ENCODE measurements around the gene FLVCR1.
"Not testable (repeated sequence)": the region's sequence is repeated elsewhere in the genome, so short reads cannot be mapped to it uniquely, and the experiment has no call there.

The FLVCR1 gene

DNA sequence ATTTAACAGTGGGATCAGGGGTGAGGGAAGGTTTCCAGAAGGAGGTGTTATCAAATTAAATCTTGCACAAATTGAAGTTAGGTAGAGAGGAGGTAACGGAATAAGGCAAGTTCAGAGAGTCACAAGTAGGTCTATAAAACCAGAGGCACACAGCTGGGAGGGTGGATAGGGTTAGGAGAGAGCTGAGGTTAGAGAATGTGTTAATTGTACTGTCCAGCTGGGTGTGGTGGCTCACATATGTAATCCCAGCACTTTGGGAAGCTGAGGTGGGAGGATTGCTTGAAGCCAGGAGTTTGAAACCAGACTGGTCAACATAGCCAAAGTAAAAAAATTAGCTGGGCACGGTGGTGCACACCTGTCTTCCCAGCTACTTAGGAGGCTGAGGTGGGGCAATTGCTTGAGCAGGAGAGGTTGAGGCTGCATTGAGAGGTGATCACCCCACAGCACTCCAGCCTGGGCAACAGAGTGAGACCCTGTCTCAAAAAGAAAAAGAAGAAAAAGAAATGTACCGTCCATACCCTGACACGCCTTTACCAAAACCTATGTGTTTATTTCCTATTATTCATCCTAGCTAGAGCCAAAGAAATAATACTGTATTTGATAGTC lies 30.8 kb upstream of the FLVCR1 start:
- 95% methylated on average over 2 of the region's 4 CpGs for WGBS
- no peaks in the 10 kb centered on the region for H3K36me3 ChIP-seq (ENCODE audit: control insufficient read depth in 1 of 2, insufficient read depth in 2 of 2, low read depth in 1 of 2, low read length in 2 of 2)
- no peak for DNase-seq
- H2BK15ac ChIP-seq (ENCODE audit: low read depth, poor library complexity, severe bottlenecking), result no peak overlapping the region
- no peak overlapping the region for H2BK5ac ChIP-seq (ENCODE audit: low read depth, low read length, poor library complexity, severe bottlenecking)
- no peaks in the 10 kb centered on the region for H3K27me3 ChIP-seq (ENCODE audit: control insufficient read depth in 1 of 2, insufficient read depth in 1 of 2, low read length in 2 of 2)
- H2AK5ac ChIP-seq (ENCODE audit: low read length, severe bottlenecking), result no peak overlapping the region
- no peak overlapping the region for H3K18ac ChIP-seq (ENCODE audit: low read depth in 1 of 2, low read length in 2 of 2)
- no peak overlapping the region for H3K9ac ChIP-seq (ENCODE audit: low read length)
- no peak overlapping the region for H4K8ac ChIP-seq (ENCODE audit: low read length)
- no peak overlapping the region for H4K91ac ChIP-seq (ENCODE audit: low read length)
- H3K27ac ChIP-seq (ENCODE audit: low read length, poor library complexity, severe bottlenecking), result no peak overlapping the region
- H3K4me3 ChIP-seq (ENCODE audit: insufficient read depth in 1 of 2, low read depth in 1 of 2, low read length in 2 of 2), result no peak overlapping the region
- peaks cover 16% of the 10 kb centered on the region for H3K9me3 ChIP-seq (ENCODE audit: control insufficient read depth, low read length)
- no peak overlapping the region for H2AFZ ChIP-seq (ENCODE audit: low read depth, low read length)
- H2BK120ac ChIP-seq (ENCODE audit: low read depth, low read length), result no peak overlapping the region
- no peak overlapping the region for H3K14ac ChIP-seq (ENCODE audit: low read length in 2 of 2)
- H2BK12ac ChIP-seq (ENCODE audit: low read length in 2 of 2), result no peak overlapping the region
- H3K79me1 ChIP-seq (replicated peaks; ENCODE audit: low read length, poor library complexity, severe bottlenecking), result no peaks in the 10 kb centered on the region
- H3K4me1 ChIP-seq (ENCODE audit: control insufficient read depth, insufficient read depth, low read depth, low read length), result no peaks in the 10 kb centered on the region
- no peak overlapping the region for H3K23ac ChIP-seq (ENCODE audit: low read length in 2 of 2)
- H3K4me2 ChIP-seq (ENCODE audit: low read length, poor library complexity, severe bottlenecking), result no peak overlapping the region
- H3K4ac ChIP-seq (ENCODE audit: low read depth in 1 of 2, low read length in 2 of 2), result no peak overlapping the region

DNA sequence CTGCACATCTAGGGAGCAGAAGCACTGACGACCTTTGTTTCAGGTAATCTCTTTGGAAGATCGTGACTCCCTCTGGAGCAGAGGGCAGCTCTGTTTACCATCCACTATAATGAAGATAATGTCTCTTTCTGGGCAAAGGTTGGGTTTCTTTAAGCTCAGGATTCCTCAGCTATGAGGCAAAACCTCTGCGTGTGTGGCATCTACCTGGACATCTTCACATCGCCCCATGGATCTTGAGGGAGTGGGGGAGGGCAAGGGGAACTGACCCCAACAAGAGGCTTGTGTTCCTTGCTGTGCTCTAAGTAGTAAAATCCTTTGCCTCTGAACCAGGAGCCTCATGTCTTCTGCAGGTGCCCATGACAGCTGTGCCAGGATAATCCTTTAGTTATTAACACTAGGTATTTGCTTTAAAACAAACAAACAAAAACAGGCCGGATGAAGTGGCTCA lies 30.2 kb upstream of the FLVCR1 start:
- Histone ChIP-seq H4K91ac (ENCODE audit: low read length) (no peak overlapping the region), H3K4me1 (ENCODE audit: control insufficient read depth, insufficient read depth, low read depth, low read length) (no peaks in the 10 kb centered on the region), H3K4me2 (ENCODE audit: low read length, poor library complexity, severe bottlenecking) (no peak overlapping the region), H3K9ac (ENCODE audit: low read length) (no peak overlapping the region), H3K14ac (ENCODE audit: low read length in 2 of 2) (no peak overlapping the region), H3K4ac (ENCODE audit: low read depth in 1 of 2, low read length in 2 of 2) (no peak overlapping the region), H3K79me1 (replicated peaks; ENCODE audit: low read length, poor library complexity, severe bottlenecking) (no peaks in the 10 kb centered on the region), H2AK5ac (ENCODE audit: low read length, severe bottlenecking) (no peak overlapping the region), H3K23ac (ENCODE audit: low read length in 2 of 2) (no peak overlapping the region), H2AFZ (ENCODE audit: low read depth, low read length) (no peak overlapping the region), H3K36me3 (ENCODE audit: control insufficient read depth in 1 of 2, insufficient read depth in 2 of 2, low read depth in 1 of 2, low read length in 2 of 2) (no peaks in the 10 kb centered on the region), H3K18ac (ENCODE audit: low read depth in 1 of 2, low read length in 2 of 2) (no peak overlapping the region), H3K27me3 (ENCODE audit: control insufficient read depth in 1 of 2, insufficient read depth in 1 of 2, low read length in 2 of 2) (no peaks in the 10 kb centered on the region), H4K8ac (ENCODE audit: low read length) (no peak overlapping the region), H3K27ac (ENCODE audit: low read length, poor library complexity, severe bottlenecking) (no peak overlapping the region), H3K9me3 (ENCODE audit: control insufficient read depth, low read length) (peaks cover 16% of the 10 kb centered on the region), H3K4me3 (ENCODE audit: insufficient read depth in 1 of 2, low read depth in 1 of 2, low read length in 2 of 2) (no peak overlapping the region), H2BK120ac (ENCODE audit: low read depth, low read length) (no peak overlapping the region), H2BK12ac (ENCODE audit: low read length in 2 of 2) (no peak overlapping the region), H2BK15ac (ENCODE audit: low read depth, poor library complexity, severe bottlenecking) (no peak overlapping the region), H2BK5ac (ENCODE audit: low read depth, low read length, poor library complexity, severe bottlenecking) (no peak overlapping the region)
- 94% methylated on average over 4 of the region's 5 CpGs for WGBS
- DNase-seq, result no peak

DNA sequence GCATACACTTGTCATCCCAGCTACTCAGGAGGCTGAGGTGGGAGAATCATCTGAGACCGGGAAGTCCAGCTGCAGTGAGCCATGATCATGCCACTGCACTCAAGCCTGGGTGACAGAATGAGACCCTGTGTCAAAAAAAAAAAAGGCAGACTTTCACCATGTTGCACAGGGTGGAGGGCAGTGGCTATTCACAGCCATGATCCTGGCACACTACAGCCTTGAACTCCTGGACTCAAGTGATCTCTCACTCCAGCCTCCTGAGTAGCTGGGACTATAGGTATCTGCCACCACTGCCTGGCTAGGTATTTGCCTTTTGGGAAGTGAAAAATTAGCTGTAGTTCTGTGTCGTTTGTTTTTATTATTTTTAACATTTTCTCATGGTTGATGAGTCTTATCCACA lies 29.7 kb upstream of the FLVCR1 start:
- Histone ChIP-seq H2BK120ac (ENCODE audit: low read depth, low read length) (no peak overlapping the region), H3K4ac (ENCODE audit: low read depth in 1 of 2, low read length in 2 of 2) (no peak overlapping the region), H3K4me3 (ENCODE audit: insufficient read depth in 1 of 2, low read depth in 1 of 2, low read length in 2 of 2) (no peak overlapping the region), H2BK5ac (ENCODE audit: low read depth, low read length, poor library complexity, severe bottlenecking) (no peak overlapping the region), H4K91ac (ENCODE audit: low read length) (no peak overlapping the region), H3K14ac (ENCODE audit: low read length in 2 of 2) (no peak overlapping the region), H2BK12ac (ENCODE audit: low read length in 2 of 2) (no peak overlapping the region), H2BK15ac (ENCODE audit: low read depth, poor library complexity, severe bottlenecking) (no peak overlapping the region), H3K79me1 (replicated peaks; ENCODE audit: low read length, poor library complexity, severe bottlenecking) (no peaks in the 10 kb centered on the region), H3K4me2 (ENCODE audit: low read length, poor library complexity, severe bottlenecking) (no peak overlapping the region), H3K23ac (ENCODE audit: low read length in 2 of 2) (no peak overlapping the region), H4K8ac (ENCODE audit: low read length) (no peak overlapping the region), H2AK5ac (ENCODE audit: low read length, severe bottlenecking) (no peak overlapping the region), H3K9ac (ENCODE audit: low read length) (no peak overlapping the region), H2AFZ (ENCODE audit: low read depth, low read length) (no peak overlapping the region), H3K27ac (ENCODE audit: low read length, poor library complexity, severe bottlenecking) (no peak overlapping the region), H3K4me1 (ENCODE audit: control insufficient read depth, insufficient read depth, low read depth, low read length) (no peaks in the 10 kb centered on the region), H3K9me3 (ENCODE audit: control insufficient read depth, low read length) (peaks cover 16% of the 10 kb centered on the region), H3K36me3 (ENCODE audit: control insufficient read depth in 1 of 2, insufficient read depth in 2 of 2, low read depth in 1 of 2, low read length in 2 of 2) (no peaks in the 10 kb centered on the region), H3K18ac (ENCODE audit: low read depth in 1 of 2, low read length in 2 of 2) (no peak overlapping the region), H3K27me3 (ENCODE audit: control insufficient read depth in 1 of 2, insufficient read depth in 1 of 2, low read length in 2 of 2) (no peaks in the 10 kb centered on the region)
- WGBS, result 90% methylated on average over 1 of the region's 2 CpGs
- DNase-seq, result no peak

DNA sequence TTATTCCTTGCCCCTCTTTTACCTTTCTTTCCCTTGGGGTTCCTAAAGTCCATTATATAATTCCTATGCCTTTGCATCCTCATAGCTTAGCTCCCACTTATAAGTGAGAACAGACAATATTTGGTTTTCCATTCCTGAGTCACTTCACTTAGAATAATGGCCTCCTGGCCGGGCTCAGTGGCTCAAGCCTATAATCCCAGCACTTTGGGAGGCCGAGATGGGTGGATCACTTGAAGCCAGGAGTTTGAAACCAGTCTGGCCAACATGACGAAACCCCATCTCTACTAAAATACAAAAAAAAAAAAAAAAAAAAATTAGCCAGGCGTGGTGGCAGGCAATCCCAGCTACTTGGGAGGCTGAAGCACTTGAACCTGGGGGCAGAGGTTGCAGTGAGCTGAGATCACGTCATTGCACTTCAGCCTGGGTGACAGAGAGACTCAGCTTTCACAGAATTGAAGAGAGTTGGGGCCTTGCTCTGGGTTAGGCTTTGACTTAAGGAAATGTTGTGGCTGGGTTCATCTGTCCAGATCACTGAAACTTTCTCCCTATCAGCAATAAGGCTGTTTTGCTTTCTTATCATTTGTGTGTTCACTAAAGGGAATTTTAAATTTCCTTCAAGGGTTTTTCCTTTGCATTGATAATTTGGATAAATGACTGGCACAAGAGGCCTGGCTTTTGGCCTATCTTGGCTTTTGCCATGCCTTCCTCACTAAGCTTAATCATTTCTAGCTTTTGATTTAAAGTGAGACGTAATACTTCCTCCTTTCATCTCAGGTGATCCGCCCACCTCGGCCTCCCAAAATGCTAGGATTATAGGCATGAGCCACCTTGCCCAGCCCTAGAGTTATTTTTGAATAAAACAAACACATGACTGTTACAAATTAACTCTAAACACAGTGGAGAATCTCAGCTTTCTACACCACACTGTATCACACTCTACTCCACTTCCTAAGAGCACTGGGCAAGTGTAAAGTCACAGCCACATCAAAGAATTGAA lies 24.6 kb upstream of the FLVCR1 start:
- not testable (repeated sequence) for H2AFZ ChIP-seq (ENCODE audit: low read depth, low read length); H3K79me1 ChIP-seq (replicated peaks; ENCODE audit: low read length, poor library complexity, severe bottlenecking); H3K18ac ChIP-seq (ENCODE audit: low read depth in 1 of 2, low read length in 2 of 2); H3K4me3 ChIP-seq (ENCODE audit: insufficient read depth in 1 of 2, low read depth in 1 of 2, low read length in 2 of 2); H3K9ac ChIP-seq (ENCODE audit: low read length); H2BK5ac ChIP-seq (ENCODE audit: low read depth, low read length, poor library complexity, severe bottlenecking); H2AK5ac ChIP-seq (ENCODE audit: low read length, severe bottlenecking); H3K4ac ChIP-seq (ENCODE audit: low read depth in 1 of 2, low read length in 2 of 2); H3K14ac ChIP-seq (ENCODE audit: low read length in 2 of 2); H3K4me1 ChIP-seq (ENCODE audit: control insufficient read depth, insufficient read depth, low read depth, low read length); H3K4me2 ChIP-seq (ENCODE audit: low read length, poor library complexity, severe bottlenecking); H4K8ac ChIP-seq (ENCODE audit: low read length); H3K23ac ChIP-seq (ENCODE audit: low read length in 2 of 2); H4K91ac ChIP-seq (ENCODE audit: low read length); H3K27ac ChIP-seq (ENCODE audit: low read length, poor library complexity, severe bottlenecking); H3K9me3 ChIP-seq (ENCODE audit: control insufficient read depth, low read length); H3K27me3 ChIP-seq (ENCODE audit: control insufficient read depth in 1 of 2, insufficient read depth in 1 of 2, low read length in 2 of 2); H2BK15ac ChIP-seq (ENCODE audit: low read depth, poor library complexity, severe bottlenecking); H3K36me3 ChIP-seq (ENCODE audit: control insufficient read depth in 1 of 2, insufficient read depth in 2 of 2, low read depth in 1 of 2, low read length in 2 of 2); H2BK120ac ChIP-seq (ENCODE audit: low read depth, low read length); H2BK12ac ChIP-seq (ENCODE audit: low read length in 2 of 2); DNase-seq
- 77% methylated on average over 7 of the region's 8 CpGs for WGBS

All from mesenchymal stem cell (in vitro differentiated cells and primary cell).